H9 (cell line): ENCODE measurements around the gene USP20. TPM values are rescaled to one million over a fixed set of nuclear protein-coding genes. Genes with fewer than 3 reads are reported as not detected.

Source experiments
- DNase-seq: peaks from one replicate; pipeline ENCODE4 v3.0.0-alpha.2; 2017
- H2AFZ ChIP-seq: one replicate; pipeline ENCODE4 v1.6.1; 2013; ENCODE audit warnings: mild to moderate bottlenecking, low read length, control low read depth, moderate library complexity
- H2AK5ac ChIP-seq: 2 replicates; pipeline ENCODE4 v1.6.1; 2013; ENCODE audit warnings: low read length, control low read depth, mixed read lengths; ENCODE audit not compliant: insufficient read length
- H2BK120ac ChIP-seq: one replicate; pipeline ENCODE4 v1.6.1; 2013; ENCODE audit warnings: low read depth, mild to moderate bottlenecking, low read length, control low read depth, inconsistent platforms; ENCODE audit not compliant: poor library complexity, severe bottlenecking
- H2BK12ac ChIP-seq: 2 replicates; pipeline ENCODE4 v1.6.1; 2013; ENCODE audit warnings: low read length, control low read depth, mixed read lengths, low read depth; ENCODE audit not compliant: insufficient read length
- H2BK15ac ChIP-seq: 2 replicates; pipeline ENCODE4 v1.6.1; 2013; ENCODE audit warnings: low read depth, low read length, control low read depth
- H2BK20ac ChIP-seq: one replicate; pipeline ENCODE4 v1.6.1; 2013; ENCODE audit warnings: low read depth, mild to moderate bottlenecking, low read length, control low read depth, inconsistent platforms; ENCODE audit not compliant: poor library complexity, severe bottlenecking
- H2BK5ac ChIP-seq: 2 replicates; pipeline ENCODE4 v1.6.1; 2013; ENCODE audit warnings: low read length, control low read depth, mixed read lengths; ENCODE audit not compliant: insufficient read length
- H3K14ac ChIP-seq: 2 replicates; pipeline ENCODE4 v1.6.1; 2013; ENCODE audit warnings: low read length, control low read depth; ENCODE audit not compliant: insufficient read depth
- H3K18ac ChIP-seq: 2 replicates; pipeline ENCODE4 v1.6.1; 2013; ENCODE audit warnings: low read depth, mild to moderate bottlenecking, mixed read lengths, low read length, control low read depth; ENCODE audit not compliant: insufficient read length
- H3K23ac ChIP-seq: 2 replicates; pipeline ENCODE4 v1.6.1; 2013; ENCODE audit warnings: low read length, control low read depth, mixed read lengths, low read depth; ENCODE audit not compliant: insufficient read length
- H3K23me2 ChIP-seq: 2 replicates; pipeline ENCODE4 v1.6.1; 2013; ENCODE audit warnings: low read depth, mild to moderate bottlenecking, mixed read lengths, low read length, control low read depth; ENCODE audit not compliant: insufficient read length, poor library complexity, severe bottlenecking
- H3K27ac ChIP-seq: 2 replicates; pipeline ENCODE4 v1.5.1; 2013; ENCODE audit warnings: low read length, control low read depth, mixed read lengths, low read depth; ENCODE audit not compliant: insufficient read length
- H3K27me3 ChIP-seq: 2 replicates; pipeline ENCODE4 v1.6.1; 2013; ENCODE audit warnings: low read length, control low read depth, inconsistent platforms; ENCODE audit not compliant: insufficient read depth
- H3K4ac ChIP-seq: 2 replicates; pipeline ENCODE4 v1.6.1; 2013; ENCODE audit warnings: low read depth, mild to moderate bottlenecking, control low read depth, inconsistent platforms, low read length, moderate library complexity
- H3K4me1 ChIP-seq: 2 replicates; pipeline ENCODE4 v1.6.1; 2013; ENCODE audit warnings: low read length, control low read depth, inconsistent platforms; ENCODE audit not compliant: insufficient read depth
- H3K4me2 ChIP-seq: 2 replicates; pipeline ENCODE4 v1.6.1; 2013; ENCODE audit warnings: low read length, control low read depth, mixed read lengths; ENCODE audit not compliant: insufficient read length, insufficient read depth
- H3K56ac ChIP-seq: 2 replicates; pipeline ENCODE4 v1.6.1; 2013; ENCODE audit warnings: low read depth, mild to moderate bottlenecking, mixed read lengths, low read length, control low read depth; ENCODE audit not compliant: insufficient read length
- H3K79me1 ChIP-seq: 2 replicates; pipeline ENCODE4 v1.6.1; 2013; ENCODE audit warnings: low read depth, mild to moderate bottlenecking, moderate library complexity, low read length, control low read depth, inconsistent platforms; ENCODE audit not compliant: insufficient read depth, poor library complexity, severe bottlenecking
- H3K79me2 ChIP-seq: 2 replicates; pipeline ENCODE4 v1.6.1; 2013; ENCODE audit warnings: low read length, control low read depth, inconsistent platforms; ENCODE audit not compliant: insufficient read depth
- H3K9ac ChIP-seq: 2 replicates; pipeline ENCODE4 v1.6.1; 2013; ENCODE audit warnings: low read length, control low read depth, mixed read lengths; ENCODE audit not compliant: insufficient read length; ENCODE audit errors: extremely low read depth
- H3K9me3 ChIP-seq: one replicate; pipeline ENCODE4 v1.6.1; 2013; ENCODE audit warnings: low read depth, low read length, inconsistent platforms; ENCODE audit not compliant: control insufficient read depth
- H3T11ph ChIP-seq: one replicate; pipeline ENCODE4 v1.6.1; 2013; ENCODE audit warnings: mild to moderate bottlenecking, low read length, control low read depth, inconsistent platforms
- H4K20me1 ChIP-seq: one replicate; pipeline ENCODE4 v1.6.1; 2013; ENCODE audit not compliant: control insufficient read depth, insufficient read length, insufficient read depth
- H4K5ac ChIP-seq: 2 replicates; pipeline ENCODE4 v1.6.1; 2013; ENCODE audit warnings: low read depth, mild to moderate bottlenecking, mixed read lengths, low read length, control low read depth; ENCODE audit not compliant: insufficient read length
- H4K8ac ChIP-seq: replicated peaks from 2 replicates; pipeline ENCODE4 v1.6.1; 2013; ENCODE audit warnings: low read length, control low read depth, mixed read lengths, low read depth; ENCODE audit not compliant: insufficient read length
- H4K91ac ChIP-seq: 2 replicates; pipeline ENCODE4 v1.6.1; 2013; ENCODE audit warnings: low read depth, mild to moderate bottlenecking, moderate library complexity, mixed read lengths, low read length, control low read depth; ENCODE audit not compliant: insufficient read length
- H3K27ac Mint-ChIP-seq, 3 experiments: 2 replicates in 2 of 3; 3 replicates in 1 of 3; pipeline ENCODE4 v1.8.0; 2020 to 2021; ENCODE audit warnings: mixed read lengths in 3 of 3, mild to moderate bottlenecking in 1 of 3, moderate library complexity in 1 of 3
- H3K27me3 Mint-ChIP-seq: 2 replicates; pipeline ENCODE4 v1.8.0; 2021; ENCODE audit warnings: low read depth, mild to moderate bottlenecking, moderate library complexity, mixed read lengths
- H3K36me3 Mint-ChIP-seq, 3 experiments: 2 replicates in 2 of 3; 3 replicates in 1 of 3; pipeline ENCODE4 v1.8.0; 2020 to 2021; ENCODE audit warnings: low read depth in 3 of 3, mixed read lengths in 3 of 3; ENCODE audit not compliant: insufficient read depth in 1 of 3
- H3K4me1 Mint-ChIP-seq, 2 experiments: 2 replicates each; pipeline ENCODE4 v1.8.0; 2020; ENCODE audit warnings: mixed read lengths in 2 of 2
- H3K4me3 Mint-ChIP-seq, 2 experiments: 2 replicates in 1 of 2; 3 replicates in 1 of 2; pipeline ENCODE4 v1.8.0; 2020 to 2021; ENCODE audit warnings: mild to moderate bottlenecking in 2 of 2, mixed read lengths in 2 of 2, moderate library complexity in 1 of 2
- H3K9me3 Mint-ChIP-seq, 2 experiments: 2 replicates in 1 of 2; 3 replicates in 1 of 2; pipeline ENCODE4 v1.8.0; 2020; ENCODE audit warnings: mild to moderate bottlenecking in 2 of 2, mixed read lengths in 2 of 2, moderate library complexity in 1 of 2
- CTCF ChIP-seq: fragments of 200-600 bp; sonication (generic); conservative IDR thresholded peaks from 3 replicates; pipeline ENCODE4 v1.8.0; 2021; ENCODE audit warnings: antibody characterized with exemption, mild to moderate bottlenecking
- WGBS: extraction: QIAGEN DNeasy Blood & Tissue Kit; methylation state at CpG from one replicate; pipeline ENCODE4 v1.1.7; 2013; ENCODE audit warnings: missing lambda C conversion rate, low lambda C conversion rate, mixed read lengths; ENCODE audit not compliant: insufficient read length; ENCODE audit errors: extremely low coverage; 5-methylcytosine and 5-hydroxymethylcytosine counted together
- total RNA-seq: library from RNA; stranded (reverse); gene quantifications from 2 replicates; pipeline ENCODE4 v1.2.1, GENCODE V29; 2021

Gene USP20
- total RNA-seq, 1 experiment from 2014 or later: 20.9 TPM

DNA sequence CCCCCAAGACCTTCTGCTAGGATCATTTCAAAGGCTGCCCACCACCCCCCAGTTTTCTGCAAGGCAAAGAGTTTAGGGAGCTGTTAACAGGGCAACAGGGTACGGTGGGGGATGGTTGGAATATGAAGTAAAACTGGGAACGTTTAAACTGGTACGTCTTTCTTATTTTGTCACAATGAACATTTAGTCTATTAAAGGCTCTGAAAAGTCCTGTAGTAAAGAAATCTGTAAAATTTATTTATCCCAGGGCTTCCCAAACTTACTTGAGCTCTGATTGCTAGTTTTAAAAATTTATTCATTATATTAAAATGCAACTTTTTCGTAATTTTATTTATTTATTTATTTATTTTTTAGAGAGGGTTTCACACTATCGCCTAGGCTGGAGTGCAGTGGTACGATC lies 62.0 kb downstream of the USP20 start:
- Mint-ChIP-seq H3K27me3 (no peaks in the 10 kb centered on the region), H3K4me1 (peaks cover 4% of the 10 kb centered on the region in 2 experiments; a peak in 2 of 4 replicates), H3K4me3 (no peak overlapping the region), H3K36me3 (peaks cover 21 to 59% (median 52%) of the 10 kb centered on the region in 3 experiments; a peak in 6 of 7 replicates), H3K9me3 (no peaks in the 10 kb centered on the region; a peak in 1 of 5 replicates), H3K27ac (peak overlapping the region in 2 of 3 experiments; percentile 28 to 69; a peak in 2 of 7 replicates)
- H3T11ph ChIP-seq: no peak overlapping the region
- H2BK12ac ChIP-seq: no peak overlapping the region
- no peak overlapping the region for H3K56ac ChIP-seq
- no peak overlapping the region for H3K14ac ChIP-seq
- no peak overlapping the region for H2BK15ac ChIP-seq
- DNase-seq: no peak
- no peaks in the 10 kb centered on the region for H3K23me2 ChIP-seq
- H3K18ac ChIP-seq: no peak overlapping the region
- no peak overlapping the region for H4K5ac ChIP-seq
- H3K9ac ChIP-seq: no peak overlapping the region
- no peak overlapping the region for H2AFZ ChIP-seq
- H3K23ac ChIP-seq: no peak overlapping the region
- no peak overlapping the region for H2BK5ac ChIP-seq
- no peaks in the 10 kb centered on the region for H3K4me1 ChIP-seq
- H4K20me1 ChIP-seq: no peaks in the 10 kb centered on the region
- H4K91ac ChIP-seq: no peak overlapping the region
- no peaks in the 10 kb centered on the region for H3K79me2 ChIP-seq
- no peaks in the 10 kb centered on the region for H3K27me3 ChIP-seq
- no CpG with 5 or more reads among the region's 6 CpGs for WGBS
- H3K27ac ChIP-seq: no peak overlapping the region
- TF ChIP-seq CTCF: no peak
- no peak overlapping the region for H2BK20ac ChIP-seq
- H3K79me1 ChIP-seq: no peaks in the 10 kb centered on the region
- no peak overlapping the region for H4K8ac ChIP-seq
- no peak overlapping the region for H2BK120ac ChIP-seq
- no peak overlapping the region for H3K4ac ChIP-seq
- no peak overlapping the region for H3K4me2 ChIP-seq
- H2AK5ac ChIP-seq: no peak overlapping the region
- H3K9me3 ChIP-seq: no peaks in the 10 kb centered on the region
